RWPE1 (cell line): ENCODE measurements around the gene TBC1D9B.

Experiments used
- CTCF ChIA-PET: fragments of 350-600 bp; sonication (Branson Sonifier 250); formaldehyde crosslinking; extraction: SDS; loops from one replicate; lab custom pipeline; 2021; lab: Yijun Ruan, JAX
- POLR2A ChIA-PET: fragments of 400-600 bp; formaldehyde crosslinking; extraction: SDS; loops from one replicate; lab custom pipeline; 2020; ENCODE audit warnings: antibody characterized with exemption; ENCODE audit not compliant: low non-redundant PET; lab: Yijun Ruan, JAX
- DNase-seq: peaks from one replicate; pipeline ENCODE4 v3.0.0; 2012; ENCODE audit warnings: low spot score
- H3K27ac ChIP-seq: fragments of 450-650 bp; 2 replicates; pipeline ENCODE4 v1.5.1; 2017
- CTCF ChIP-seq: fragments of 450-650 bp; conservative IDR thresholded peaks from 2 replicates; pipeline ENCODE4 v1.5.1; 2017; ENCODE audit warnings: low read depth, mild to moderate bottlenecking

Gene TBC1D9B

GRCh38 chr5:179868541-179868940 is 39.2 kb downstream of the TBC1D9B start:
- ChIA-PET CTCF (interaction anchor here (0.6 kb wide), 1 partner anchor 175 kb away, joined by 3 read pairs; no protein-coding TSS in a partner anchor), POLR2A (interaction anchor here (0.6 kb wide), 1 partner anchor 1329 kb away, joined by 3 read pairs; no protein-coding TSS in a partner anchor)
- no peak for DNase-seq
- no peak for TF ChIP-seq CTCF
- H3K27ac ChIP-seq: peak overlapping the region; percentile 69

- no peak for TF ChIP-seq CTCF
- H3K27ac ChIP-seq: peak overlapping the region; percentile 69
- DNase-seq: no peak
- ChIA-PET CTCF (interaction anchor here (0.6 kb wide), 1 partner anchor 31 kb away, joined by 4 read pairs; no protein-coding TSS in a partner anchor), POLR2A (no interaction called here)
Measured at GRCh38 chr5:179867476-179867875, 40.2 kb downstream of the TBC1D9B start.

GRCh38 chr5:179867079-179867465 is 40.6 kb downstream of the TBC1D9B start:
- no peak for TF ChIP-seq CTCF
- CTCF ChIA-PET: no interaction called here
- peak overlapping the region; percentile 69 for H3K27ac ChIP-seq
- POLR2A ChIA-PET: no interaction called here
- DNase-seq: no peak

- no peak for TF ChIP-seq CTCF
- CTCF ChIA-PET: no interaction called here
- H3K27ac ChIP-seq: peak overlapping the region; percentile 69
- DNase-seq: no peak
- POLR2A ChIA-PET: no interaction called here
Measured at GRCh38 chr5:179866241-179867078, 41.2 kb downstream of the TBC1D9B start.

- no peak for TF ChIP-seq CTCF
- peak; percentile 60 for DNase-seq
- ChIA-PET POLR2A (no interaction called here), CTCF (no interaction called here)
- peak overlapping the region; percentile 69 for H3K27ac ChIP-seq
Measured at GRCh38 chr5:179865491-179866240, 42.0 kb downstream of the TBC1D9B start.

GRCh38 chr5:179864686-179865085 is 43.0 kb downstream of the TBC1D9B start:
- no peak for DNase-seq
- peak overlapping the region; percentile 69 for H3K27ac ChIP-seq
- ChIA-PET POLR2A (no interaction called here), CTCF (no interaction called here)
- no peak for TF ChIP-seq CTCF
